Activated B cell treated with CpG ODN at 0.5 μM for 24 hours (primary cell): Measurements from ENCODE around the gene PIK3R6. TPM values are rescaled to one million over a fixed set of nuclear protein-coding genes. Genes with fewer than 3 reads are reported as not detected.

ENCODE experiments used
- ATAC-seq: fragments of 200-7000 bp; cut with Tn5 transposase; one replicate; pipeline ENCODE4 v1.10.0; 2021; ENCODE audit warnings: low read depth, mild to moderate bottlenecking, moderate library complexity
- CTCF ChIA-PET: fragments of 350-600 bp; sonication (Branson Sonifier 250); formaldehyde crosslinking; loops from one replicate; lab custom pipeline; 2021; ENCODE audit warnings: antibody characterized with exemption; lab: Charles Lee
- POLR2A ChIA-PET: fragments of 350-600 bp; sonication (Branson Sonifier 250); formaldehyde crosslinking; loops from one replicate; lab custom pipeline; 2021; ENCODE audit warnings: antibody characterized with exemption; lab: Charles Lee
- DNase-seq: peaks from one replicate; pipeline ENCODE4 v3.0.0; 2022
- H3K27ac Mint-ChIP-seq: one replicate; pipeline ENCODE4 v1.8.0; 2020; ENCODE audit warnings: mixed read lengths
- H3K27me3 Mint-ChIP-seq: one replicate; pipeline ENCODE4 v1.8.0; 2021; ENCODE audit warnings: mixed read lengths
- H3K36me3 Mint-ChIP-seq: one replicate; pipeline ENCODE4 v1.8.0; 2021; ENCODE audit warnings: low read depth, mixed read lengths
- H3K4me1 Mint-ChIP-seq: one replicate; pipeline ENCODE4 v1.8.0; 2021; ENCODE audit warnings: mixed read lengths
- H3K4me3 Mint-ChIP-seq: one replicate; pipeline ENCODE4 v1.8.0; 2020; ENCODE audit warnings: mild to moderate bottlenecking, mixed read lengths
- H3K9me3 Mint-ChIP-seq: one replicate; pipeline ENCODE4 v1.8.0; 2020; ENCODE audit warnings: mixed read lengths
- intact Hi-C: fragments of 100-400 bp; cut with micrococcal nuclease; formaldehyde crosslinking; loops from one replicate; pipeline ENCODE4 v1.15.1; 2024
- total RNA-seq: library from RNA; stranded (reverse); gene quantifications from 2 replicates; pipeline ENCODE4 v1.2.3, GENCODE V29; 2022
- TF ChIP-seq, protein P1 (sequence below): fragments of 200-600 bp; IDR thresholded peaks from one replicate; pipeline ENCODE4 v1.8.0; 2022; ENCODE audit warnings: antibody characterized with exemption, mild to moderate bottlenecking

The PIK3R6 gene
- total RNA-seq, 1 donor from 2014 or later: 0.91 TPM

GRCh38 chr17:8753976-8754440 lies 113.5 kb downstream of the PIK3R6 start:
- POLR2A ChIA-PET: no interaction called here
- TF ChIP-seq, protein P1, sequence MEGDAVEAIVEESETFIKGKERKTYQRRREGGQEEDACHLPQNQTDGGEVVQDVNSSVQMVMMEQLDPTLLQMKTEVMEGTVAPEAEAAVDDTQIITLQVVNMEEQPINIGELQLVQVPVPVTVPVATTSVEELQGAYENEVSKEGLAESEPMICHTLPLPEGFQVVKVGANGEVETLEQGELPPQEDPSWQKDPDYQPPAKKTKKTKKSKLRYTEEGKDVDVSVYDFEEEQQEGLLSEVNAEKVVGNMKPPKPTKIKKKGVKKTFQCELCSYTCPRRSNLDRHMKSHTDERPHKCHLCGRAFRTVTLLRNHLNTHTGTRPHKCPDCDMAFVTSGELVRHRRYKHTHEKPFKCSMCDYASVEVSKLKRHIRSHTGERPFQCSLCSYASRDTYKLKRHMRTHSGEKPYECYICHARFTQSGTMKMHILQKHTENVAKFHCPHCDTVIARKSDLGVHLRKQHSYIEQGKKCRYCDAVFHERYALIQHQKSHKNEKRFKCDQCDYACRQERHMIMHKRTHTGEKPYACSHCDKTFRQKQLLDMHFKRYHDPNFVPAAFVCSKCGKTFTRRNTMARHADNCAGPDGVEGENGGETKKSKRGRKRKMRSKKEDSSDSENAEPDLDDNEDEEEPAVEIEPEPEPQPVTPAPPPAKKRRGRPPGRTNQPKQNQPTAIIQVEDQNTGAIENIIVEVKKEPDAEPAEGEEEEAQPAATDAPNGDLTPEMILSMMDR: no peak
- H3K9me3 Mint-ChIP-seq: no peaks in the 10 kb centered on the region
- ATAC-seq (no peak), DNase-seq (no peak)
- no peak overlapping the region for H3K27ac Mint-ChIP-seq
- CTCF ChIA-PET: interaction anchor here (1.2 to 1.3 kb wide), 3 partner anchors 8 to 244 kb away, joined by 4 to 7 read pairs (median 6); no protein-coding TSS in a partner anchor
- no peaks in the 10 kb centered on the region for H3K36me3 Mint-ChIP-seq
- H3K27me3 Mint-ChIP-seq: peaks cover 30% of the 10 kb centered on the region
- no peak overlapping the region for H3K4me3 Mint-ChIP-seq
- intact Hi-C loops: loop anchor here (1.0 kb wide), 2 partner anchors 141 to 244 kb away; no protein-coding TSS in a partner anchor
- H3K4me1 Mint-ChIP-seq: no peaks in the 10 kb centered on the region

DNA sequence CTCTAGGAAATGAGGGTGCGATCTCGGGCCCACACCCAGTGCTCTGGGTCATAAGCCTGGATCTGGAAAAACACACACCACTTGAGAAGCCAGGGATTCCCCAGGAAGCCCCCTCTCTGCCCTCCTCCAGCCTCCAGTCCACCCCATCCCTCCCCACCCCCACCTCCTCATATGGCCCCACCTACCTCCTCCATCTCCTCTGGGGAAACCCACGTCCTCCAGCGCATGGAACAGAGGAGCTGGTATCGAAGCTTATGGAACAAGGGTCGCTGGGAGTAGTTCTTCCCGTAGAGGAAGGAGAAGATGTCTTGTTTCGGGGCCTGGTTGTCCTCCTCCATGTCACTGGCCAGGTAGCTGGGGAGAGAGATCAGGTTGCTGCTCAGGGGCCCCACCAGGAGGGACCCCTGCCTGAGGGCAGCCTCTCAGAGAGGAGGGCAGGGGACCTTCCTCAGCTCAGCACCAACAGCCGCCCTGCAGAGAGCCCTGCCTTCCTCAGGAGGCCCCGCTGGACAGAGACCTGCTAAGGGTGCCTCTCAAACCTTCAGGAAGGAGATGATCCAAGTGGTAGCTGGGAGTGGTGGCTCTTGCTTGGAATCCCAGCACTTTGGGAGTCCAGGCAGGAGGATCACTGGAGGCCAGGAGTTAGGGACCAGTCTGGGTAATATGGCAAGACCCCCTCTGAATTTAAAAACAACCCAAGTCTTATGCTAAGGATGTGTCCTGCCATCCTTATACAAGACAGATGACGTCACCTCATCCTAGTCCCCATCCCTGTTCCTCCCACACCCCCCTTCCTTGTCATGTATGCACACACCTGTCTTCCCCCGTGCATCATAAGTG lies 114.1 kb downstream of the PIK3R6 start:
- no peak overlapping the region for H3K4me3 Mint-ChIP-seq
- no peaks in the 10 kb centered on the region for H3K9me3 Mint-ChIP-seq
- intact Hi-C loops: no loop called here
- POLR2A ChIA-PET: no interaction called here
- no peaks in the 10 kb centered on the region for H3K36me3 Mint-ChIP-seq
- H3K27ac Mint-ChIP-seq: no peak overlapping the region
- DNase-seq: no peak
- TF ChIP-seq, protein P1: no peak
- ATAC-seq: no peak
- no peaks in the 10 kb centered on the region for H3K4me1 Mint-ChIP-seq
- peaks cover 30% of the 10 kb centered on the region for H3K27me3 Mint-ChIP-seq
- CTCF ChIA-PET: interaction anchor here (1.3 to 2.2 kb wide), 3 partner anchors 142 to 245 kb away, joined by 5 to 8 read pairs (median 7); no protein-coding TSS in a partner anchor

Other genes with a start within 250 kb of the PIK3R6 start
- 2.0 and 3.4 TPM in 2 replicates for gene MYH10, start 236.9 kb downstream of the PIK3R6 start, total RNA-seq
- not detected in 2 replicates for gene CCDC42, start 122.8 kb downstream of the PIK3R6 start, total RNA-seq
- gene SPDYE4, start 109.1 kb downstream of the PIK3R6 start, total RNA-seq: not detected in 2 replicates
- 0.20 TPM in 1 of 2 replicates, not detected in the other for gene MFSD6L, start 68.3 kb downstream of the PIK3R6 start, total RNA-seq
- gene PIK3R5, start 98.0 kb upstream of the PIK3R6 start, total RNA-seq: 31.0 and 34.2 TPM in 2 replicates
- gene NTN1, start 153.8 kb upstream of the PIK3R6 start, total RNA-seq: 1.0 and 1.1 TPM in 2 replicates